ENCODE measurements around the gene DDX28. TPM values are rescaled to one million over a fixed set of nuclear protein-coding genes. Genes with fewer than 3 reads are reported as not detected.
A peak's percentile ranks its signal among the peaks of the same experiment; 100 is the strongest.

Gene DDX28
- total and polyA plus RNA-seq, 9 of the 15 experiments (the other 6 are each of a cell fraction or from before 2014, with no cell fraction given): 2.8 to 24.5 (median 15.9) TPM

- no peak for TF ChIP-seq NBN (IDR thresholded peaks at IDR 0.05; ENCODE audit: low read depth)
These were observed 39.9 kb upstream of the DDX28 start (continued) for GRCh38 chr16:68062910-68063393.

- 83% methylated on average over 3 of the region's 3 CpGs for WGBS (ENCODE audit: insufficient coverage, low coverage, missing lambda C conversion rate)
- Histone ChIP-seq H3K4me3 (no peak overlapping the region), H3K27ac (ENCODE audit: extremely low read depth, low read depth, low read length) (no peak overlapping the region), H3K4me2 (ENCODE audit: insufficient read depth, low read length) (no peak overlapping the region), H3K36me3 (ENCODE audit: control insufficient read depth, insufficient read depth, low read length) (peaks cover 58% of the 10 kb centered on the region; the same call in 2 of the 3 replicates), H3K4me1 (replicated peaks in 1 of 2; ENCODE audit: control insufficient read depth in 2 of 2, insufficient read depth in 2 of 2, low read length in 2 of 2) (peaks cover 5 to 10% of the 10 kb centered on the region in 2 experiments; a peak in 4 of 5 replicates), H2AFZ (ENCODE audit: low read depth, low read length) (no peak overlapping the region), H4K20me1 (replicated peaks; ENCODE audit: control insufficient read depth, insufficient read depth, low read length) (no peaks in the 10 kb centered on the region; the same call in 1 of the 2 replicates), H3K9ac (ENCODE audit: insufficient read depth in 1 of 2, low read depth in 2 of 2, low read length in 2 of 2) (0 out of 4 replicates have a peak overlapping the region, but pooled peaks of 1 of the 2 experiments have one; percentile 1), H3K9me3 (replicated peaks; ENCODE audit: control insufficient read depth, insufficient read depth, low read depth, low read length) (no peaks in the 10 kb centered on the region), H3K79me2 (ENCODE audit: control insufficient read depth, insufficient read depth, low read length) (no peaks in the 10 kb centered on the region), H3K9me1 (ENCODE audit: control insufficient read depth, insufficient read depth, low read length) (no peaks in the 10 kb centered on the region), H3K27me3 (ENCODE audit: control insufficient read depth in 2 of 2, insufficient read depth in 2 of 2, low read length in 2 of 2) (no peaks in the 10 kb centered on the region)
- ATAC-seq: no peak
- POLR2A ChIA-PET: no interaction called here
- no peak for TF ChIP-seq CREB3 (tag; conservative IDR thresholded peaks at IDR 0.05; ENCODE audit: low read depth)
- no peak for TF ChIP-seq MCM2 (IDR thresholded peaks at IDR 0.05; ENCODE audit: low read depth)
- TF ChIP-seq NONO (IDR thresholded peaks at IDR 0.05; ENCODE audit: low read depth in 2 of 2, low read length in 1 of 2): no peak
- TF ChIP-seq RFX7 (CRISPR knock-in tag; IDR thresholded peaks at IDR 0.05): no peak
- no peak for TF ChIP-seq ZNF354B (CRISPR knock-in tag; IDR thresholded peaks at IDR 0.05)
- no peak for TF ChIP-seq FOXJ2 (tag; IDR thresholded peaks at IDR 0.05)
- TF ChIP-seq THRAP3 (IDR thresholded peaks at IDR 0.05; ENCODE audit: borderline replicate concordance): no peak
- TF ChIP-seq VEZF1 (CRISPR knock-in tag; IDR thresholded peaks at IDR 0.05): no peak
- CTCF ChIA-PET (ENCODE audit: low intra/inter-chr PET ratio): no interaction called here
- in situ Hi-C loops (cut with MboI) (no loop called here), intact Hi-C loops (cut with micrococcal nuclease) (no loop called here)
- BruUV-seq (replicated peaks): no TSS peak
- DNase-seq (ENCODE audit: extremely low read depth in 1 of 4, low spot score in 3 of 4): no peak
- FAIRE-seq: no peak
These were observed 38.4 kb upstream of the DDX28 start for GRCh38 chr16:68061396-68061795.

All from K562 (cell line).